GM23248 (cell line): ENCODE results near the gene OR7A17. TPM values are rescaled to one million over a fixed set of nuclear protein-coding genes. Genes with fewer than 3 reads are reported as not detected.

Experiments used
- DNase-seq: peaks from one replicate; pipeline ENCODE4 v3.0.0-alpha.2; 2015
- H2AFZ ChIP-seq: fragments of 200-600 bp; sonication (generic); 2 replicates; pipeline ENCODE4 v1.6.1; 2016; ENCODE audit warnings: antibody characterized with exemption
- H3F3A ChIP-seq: fragments of 200-600 bp; sonication (generic); 2 replicates; pipeline ENCODE4 v1.6.1; 2016; ENCODE audit warnings: mild to moderate bottlenecking, antibody characterized with exemption, mixed run types; ENCODE audit not compliant: insufficient read depth
- H3K27ac ChIP-seq: fragments of 200-600 bp; sonication (generic); 2 replicates; pipeline ENCODE4 v1.5.1; 2016; ENCODE audit warnings: mild to moderate bottlenecking
- H3K27me3 ChIP-seq: fragments of 200-600 bp; sonication (generic); replicated peaks from 2 replicates; pipeline ENCODE4 v1.6.1; 2016; ENCODE audit warnings: mild to moderate bottlenecking; ENCODE audit not compliant: insufficient read depth
- H3K36me3 ChIP-seq: fragments of 200-600 bp; sonication (generic); 2 replicates; pipeline ENCODE4 v1.6.1; 2016; ENCODE audit warnings: low read depth, mild to moderate bottlenecking
- H3K4me1 ChIP-seq: fragments of 200-600 bp; sonication (generic); 2 replicates; pipeline ENCODE4 v1.6.1; 2016; ENCODE audit warnings: mild to moderate bottlenecking; ENCODE audit not compliant: insufficient read depth
- H3K4me2 ChIP-seq: fragments of 200-600 bp; sonication (generic); one replicate; pipeline ENCODE4 v1.6.1; 2016; ENCODE audit warnings: mild to moderate bottlenecking; ENCODE audit not compliant: unreplicated experiment
- H3K4me3 ChIP-seq: fragments of 200-600 bp; sonication (generic); 2 replicates; pipeline ENCODE4 v1.5.1; 2016; ENCODE audit warnings: mild to moderate bottlenecking
- H3K79me2 ChIP-seq: fragments of 200-600 bp; sonication (generic); 2 replicates; pipeline ENCODE4 v1.6.1; 2016; ENCODE audit warnings: mild to moderate bottlenecking; ENCODE audit not compliant: insufficient read depth
- H3K9ac ChIP-seq: fragments of 200-600 bp; sonication (generic); 2 replicates; pipeline ENCODE4 v1.6.1; 2016; ENCODE audit warnings: mild to moderate bottlenecking
- H3K9me2 ChIP-seq: fragments of 200-600 bp; sonication (generic); 2 replicates; pipeline ENCODE4 v1.6.1; 2016; ENCODE audit warnings: mixed run types, mild to moderate bottlenecking, moderate library complexity; ENCODE audit not compliant: insufficient read depth
- H3K9me3 ChIP-seq: fragments of 200-600 bp; sonication (generic); one replicate; pipeline ENCODE4 v1.6.1; 2017; ENCODE audit warnings: low read depth
- H4K20me1 ChIP-seq: fragments of 200-600 bp; sonication (generic); 2 replicates; pipeline ENCODE4 v1.6.0; 2016; ENCODE audit not compliant: insufficient read depth
- EZH2 ChIP-seq: fragments of 200-600 bp; sonication (generic); IDR thresholded peaks from 2 replicates; pipeline ENCODE4 v1.6.1; 2018; ENCODE audit warnings: antibody characterized with exemption, mild to moderate bottlenecking; ENCODE audit not compliant: insufficient read depth, poor library complexity, severe bottlenecking
- EZH2phosphoT487 ChIP-seq: fragments of 200-600 bp; sonication (generic); IDR thresholded peaks from 2 replicates; pipeline ENCODE4 v1.6.1; 2018; ENCODE audit warnings: antibody characterized with exemption, moderate library complexity, mild to moderate bottlenecking, low read depth; ENCODE audit not compliant: insufficient read depth
- WGBS, 2 experiments: methylation state at CpG; one replicate each; pipeline ENCODE4 v1.1.6; 2015 to 2017; ENCODE audit warnings: low lambda C conversion rate in 2 of 2, low coverage in 1 of 2; ENCODE audit errors: missing lambda C conversion rate in 2 of 2; 5-methylcytosine and 5-hydroxymethylcytosine counted together
- in situ Hi-C: fragments of 300-500 bp; cut with MboI; formaldehyde crosslinking; loops from 2 replicates; pipeline ENCODE4 v1.15.0; 2020
- polyA plus RNA-seq: library from polyadenylated mRNA; unstranded; fragments of >200 nt; fragmentation: Nextera tagmentation; extraction: Ambion mirVana; gene quantifications from 2 replicates; pipeline ENCODE4 v1.2.1, GENCODE V29; 2016
- total RNA-seq: library from RNA; depleted of rRNA; stranded (reverse); fragments of >200 nt; shearing (Covaris generic); gene quantifications from 2 replicates; pipeline ENCODE4 v1.2.3, GENCODE V29; 2014

The OR7A17 gene
- total and polyA plus RNA-seq, 2 experiments from 2014 or later, result not detected

DNA sequence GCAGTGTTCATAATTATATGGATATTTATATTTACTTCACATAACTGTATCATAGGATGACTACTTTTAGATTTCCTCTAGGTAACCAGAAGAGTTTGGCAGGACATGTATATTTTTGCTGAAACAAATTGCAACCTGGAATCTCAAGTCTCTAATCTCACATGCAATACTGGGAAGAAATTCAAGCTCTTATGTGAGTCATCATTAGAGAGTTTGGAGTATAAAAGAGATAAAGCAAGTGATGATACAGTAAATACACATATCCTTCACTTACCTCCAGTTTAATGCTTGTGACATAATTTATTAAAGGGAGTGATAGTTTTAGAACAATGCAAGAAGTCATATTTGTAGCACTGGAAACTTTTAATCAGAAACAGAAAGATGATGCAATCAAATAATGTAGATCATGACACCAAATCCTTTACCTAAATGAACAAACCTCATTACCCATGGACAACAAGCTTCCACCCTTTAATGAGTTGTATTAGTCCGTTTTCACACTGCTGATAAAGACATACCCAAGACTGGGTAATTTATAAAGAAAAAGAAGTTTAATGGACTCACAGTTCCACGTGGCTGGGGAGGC is 15.8 kb upstream of the OR7A17 start:
- DNase-seq, result no peak
- H3K9ac ChIP-seq, result no peak overlapping the region
- no peaks in the 10 kb centered on the region for H3K36me3 ChIP-seq

DNA sequence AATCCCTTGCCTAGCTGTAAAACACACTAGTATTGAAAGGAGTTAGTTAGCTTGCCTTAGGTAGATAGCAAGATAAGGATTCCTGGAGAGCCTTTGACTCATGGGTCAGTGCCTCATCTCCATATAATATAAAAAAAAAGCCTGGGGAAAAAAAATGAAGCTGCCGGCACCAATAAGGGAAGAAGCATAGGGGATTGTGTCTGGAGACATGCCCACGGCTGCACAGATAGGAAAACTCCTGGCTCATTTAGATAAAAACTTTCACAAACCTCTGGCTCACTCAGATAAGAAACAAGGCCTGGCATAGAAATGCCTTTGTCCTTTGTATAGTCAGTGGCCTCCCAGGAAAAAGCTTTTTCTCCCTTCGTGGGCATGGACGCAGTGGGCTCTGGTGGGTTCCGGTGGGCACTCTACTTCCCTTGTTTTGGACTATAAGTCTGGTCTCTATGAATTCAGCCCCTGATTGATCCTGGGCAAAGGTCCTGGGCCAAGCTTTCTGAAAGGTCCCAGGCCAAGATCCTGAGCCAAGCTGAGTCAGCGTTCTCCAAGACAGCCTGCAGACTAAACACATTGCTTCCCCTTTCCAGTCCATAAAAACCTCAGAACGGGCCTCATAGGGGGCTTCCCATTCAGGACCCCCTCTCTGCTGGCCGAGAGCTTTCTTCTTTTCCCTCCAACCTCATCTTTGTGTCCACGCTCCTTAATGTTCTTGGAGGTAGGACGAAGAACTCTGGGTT is 4.9 kb upstream of the OR7A17 start:
- Histone ChIP-seq H3K27ac (no peak overlapping the region), H3K36me3 (no peaks in the 10 kb centered on the region), H3K9me3 (no peaks in the 10 kb centered on the region), H3K27me3 (no peaks in the 10 kb centered on the region; the same call in 1 of the 2 replicates), H3K9me2 (no peaks in the 10 kb centered on the region), H4K20me1 (no peaks in the 10 kb centered on the region), H3F3A (no peaks in the 10 kb centered on the region), H3K4me2 (no peak overlapping the region), H2AFZ (no peak overlapping the region), H3K9ac (no peak overlapping the region), H3K4me3 (no peak overlapping the region), H3K4me1 (no peaks in the 10 kb centered on the region; the same call in 1 of the 2 replicates), H3K79me2 (no peaks in the 10 kb centered on the region)
- in situ Hi-C loops, result no loop called here
- WGBS, 2 experiments, result 30 to 33% methylated on average over 10 of the region's 10 CpGs
- DNase-seq, result no peak
- TF ChIP-seq EZH2phosphoT487 (no peak), EZH2 (no peak)

More for the DNA sequence above, 15.8 kb upstream of the OR7A17 start:
- no peaks in the 10 kb centered on the region for H3K79me2 ChIP-seq
- 0 to 2% methylated on average over 2 of the region's 2 CpGs for WGBS, 2 experiments
- no peaks in the 10 kb centered on the region for H4K20me1 ChIP-seq
- H3K9me3 ChIP-seq, result no peaks in the 10 kb centered on the region
- in situ Hi-C loops, result no loop called here
- H2AFZ ChIP-seq, result no peak overlapping the region
- no peaks in the 10 kb centered on the region for H3F3A ChIP-seq
- no peak for TF ChIP-seq EZH2
- no peak for TF ChIP-seq EZH2phosphoT487
- H3K27me3 ChIP-seq, result no peaks in the 10 kb centered on the region
- H3K9me2 ChIP-seq, result no peaks in the 10 kb centered on the region
- no peak overlapping the region for H3K4me2 ChIP-seq
- no peak overlapping the region for H3K27ac ChIP-seq
- no peaks in the 10 kb centered on the region for H3K4me1 ChIP-seq
- no peak overlapping the region for H3K4me3 ChIP-seq

DNA sequence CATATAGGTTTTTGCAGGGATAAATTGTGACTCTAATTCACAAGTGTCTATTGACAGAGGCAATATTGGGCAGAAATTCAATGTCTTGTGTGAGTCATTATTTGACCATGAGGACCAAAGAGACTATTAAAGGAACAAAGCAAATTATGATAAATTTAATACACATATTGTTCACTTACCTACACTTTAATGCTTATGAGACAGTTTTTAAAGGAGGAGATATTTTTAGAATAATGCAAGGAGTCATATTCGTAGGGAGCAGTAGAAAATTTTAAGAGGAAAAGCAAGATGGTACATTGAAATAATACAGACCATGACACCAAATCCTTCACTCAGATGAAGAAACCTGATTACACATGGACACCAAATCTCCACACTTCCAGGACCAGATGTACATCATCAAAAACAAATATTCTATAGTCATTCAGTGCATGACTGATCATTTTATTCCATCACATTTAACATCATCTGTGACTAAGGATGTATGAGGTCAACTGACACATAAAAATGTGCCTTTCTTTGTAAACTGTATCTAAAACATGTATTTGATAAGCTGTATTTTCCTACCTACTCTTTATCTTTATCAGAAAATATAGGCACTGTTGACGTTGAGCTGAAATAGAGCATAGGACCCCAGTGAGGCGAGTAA is 4.2 kb upstream of the OR7A17 start:
- Histone ChIP-seq H3K27ac (no peak overlapping the region), H3K9me3 (no peaks in the 10 kb centered on the region), H3K36me3 (no peaks in the 10 kb centered on the region), H4K20me1 (no peaks in the 10 kb centered on the region), H3K79me2 (no peaks in the 10 kb centered on the region), H3K9ac (no peak overlapping the region), H3K9me2 (no peaks in the 10 kb centered on the region), H3K27me3 (no peaks in the 10 kb centered on the region; the same call in 1 of the 2 replicates), H3K4me2 (no peak overlapping the region), H3K4me1 (no peaks in the 10 kb centered on the region; the same call in 1 of the 2 replicates), H3F3A (no peaks in the 10 kb centered on the region), H2AFZ (no peak overlapping the region), H3K4me3 (no peak overlapping the region)
- no peak for DNase-seq
- in situ Hi-C loops, result no loop called here
- WGBS, 2 experiments, result 18 to 23% methylated on average over 3 of the region's 3 CpGs
- TF ChIP-seq EZH2phosphoT487 (no peak), EZH2 (no peak)

DNA sequence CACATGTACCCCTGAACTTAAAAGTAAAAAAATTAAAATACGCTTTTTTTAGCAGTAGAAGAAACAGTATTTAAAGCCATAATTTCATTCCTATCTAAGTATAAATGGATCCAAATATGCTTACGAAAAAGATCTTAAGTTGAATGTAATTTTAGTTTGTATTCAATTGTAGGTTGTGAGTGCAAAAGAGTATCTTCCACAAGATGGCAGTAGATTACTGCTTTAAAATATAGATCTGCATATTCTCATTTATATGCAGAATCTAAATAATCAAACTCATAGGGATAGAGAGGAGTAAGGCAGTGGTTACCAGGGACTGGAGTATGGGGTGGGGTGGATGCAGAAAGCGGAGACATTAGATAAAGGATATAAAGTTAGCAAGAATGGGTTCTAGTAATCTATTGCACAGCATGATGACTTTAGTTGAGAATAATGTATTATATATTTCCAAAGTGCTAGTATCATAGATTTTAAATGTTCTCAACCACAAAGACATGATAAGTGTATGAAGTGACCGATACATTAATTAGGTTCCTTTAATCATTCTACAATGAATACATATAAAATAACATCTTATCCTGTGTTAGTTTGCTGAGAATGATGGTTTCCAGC is 14.2 kb downstream of the OR7A17 start:
- no peaks in the 10 kb centered on the region for H3K9me2 ChIP-seq
- no peak overlapping the region for H3K27ac ChIP-seq
- H3K9me3 ChIP-seq, result no peaks in the 10 kb centered on the region
- no peak overlapping the region for H3K9ac ChIP-seq
- in situ Hi-C loops, result no loop called here
- H3K4me3 ChIP-seq, result no peak overlapping the region
- H4K20me1 ChIP-seq, result no peaks in the 10 kb centered on the region
- no peak overlapping the region for H2AFZ ChIP-seq
- H3K36me3 ChIP-seq, result no peaks in the 10 kb centered on the region
- no peak for TF ChIP-seq EZH2
- no peak for TF ChIP-seq EZH2phosphoT487
- WGBS, 2 experiments, result 20 to 29% methylated on average over 4 of the region's 4 CpGs
- no peaks in the 10 kb centered on the region for H3K4me1 ChIP-seq
- no peak overlapping the region for H3K4me2 ChIP-seq
- peak; percentile 40 for DNase-seq
- H3K27me3 ChIP-seq, result 0 out of 2 replicates have a peak, but pooled peaks cover 5% of the 10 kb centered on the region
- no peaks in the 10 kb centered on the region for H3K79me2 ChIP-seq
- no peaks in the 10 kb centered on the region for H3F3A ChIP-seq
